ENCODE results near the gene CLDN15.
"Not testable (repeated sequence)": the region's sequence is repeated elsewhere in the genome, so short reads cannot be mapped to it uniquely, and the experiment has no call there.

Gene CLDN15, protein sequence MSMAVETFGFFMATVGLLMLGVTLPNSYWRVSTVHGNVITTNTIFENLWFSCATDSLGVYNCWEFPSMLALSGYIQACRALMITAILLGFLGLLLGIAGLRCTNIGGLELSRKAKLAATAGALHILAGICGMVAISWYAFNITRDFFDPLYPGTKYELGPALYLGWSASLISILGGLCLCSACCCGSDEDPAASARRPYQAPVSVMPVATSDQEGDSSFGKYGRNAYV

DNA sequence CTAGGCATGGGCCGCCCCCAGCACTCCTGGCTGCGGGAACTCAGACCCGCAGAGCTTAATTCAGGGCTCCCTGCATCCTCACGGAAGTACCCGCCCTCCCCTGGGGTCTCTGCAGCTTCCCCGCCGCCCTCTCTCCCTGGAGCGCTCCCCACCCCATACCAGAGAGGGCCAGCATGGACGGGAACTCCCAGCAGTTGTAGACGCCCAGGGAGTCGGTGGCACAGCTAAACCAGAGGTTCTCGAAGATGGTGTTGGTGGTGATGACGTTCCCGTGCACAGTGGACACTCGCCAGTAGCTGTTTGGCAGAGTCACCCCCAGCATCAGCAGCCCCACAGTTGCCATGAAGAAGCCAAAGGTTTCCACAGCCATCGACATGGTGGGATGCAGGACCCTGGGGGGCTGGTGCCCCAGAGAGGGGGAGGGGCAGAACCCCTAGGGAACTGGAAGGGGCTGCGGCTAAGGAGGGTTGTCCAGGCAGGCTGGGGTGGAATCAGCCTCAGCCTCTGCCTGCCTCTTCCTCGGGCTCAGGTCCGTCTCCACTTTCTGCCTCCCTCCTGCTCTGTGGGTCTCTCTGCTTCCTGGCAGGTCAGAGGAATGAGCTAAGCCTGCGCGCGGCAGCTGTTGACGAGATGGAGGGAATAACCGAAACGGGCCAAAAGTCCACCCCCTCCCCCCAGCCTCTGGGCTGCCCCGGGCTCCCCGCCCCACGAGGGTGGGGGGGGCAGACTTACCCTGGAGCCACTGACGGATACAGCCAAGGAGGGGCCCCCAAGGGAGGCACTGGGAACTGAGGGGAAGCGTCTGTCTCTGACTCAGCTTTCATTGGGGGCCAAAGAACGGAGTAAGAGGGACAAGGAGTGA, at the start of gene CLDN15:
Gene CLDN15, minus strand, starts transcription at position 597 of the 862 bp plus-strand sequence. Its CDS starts 221 bp downstream, at position 376.
- no peak for TF ChIP-seq ZNF274 (IDR thresholded peaks at IDR 0.05; ENCODE audit: low read depth, low read length)

DNA sequence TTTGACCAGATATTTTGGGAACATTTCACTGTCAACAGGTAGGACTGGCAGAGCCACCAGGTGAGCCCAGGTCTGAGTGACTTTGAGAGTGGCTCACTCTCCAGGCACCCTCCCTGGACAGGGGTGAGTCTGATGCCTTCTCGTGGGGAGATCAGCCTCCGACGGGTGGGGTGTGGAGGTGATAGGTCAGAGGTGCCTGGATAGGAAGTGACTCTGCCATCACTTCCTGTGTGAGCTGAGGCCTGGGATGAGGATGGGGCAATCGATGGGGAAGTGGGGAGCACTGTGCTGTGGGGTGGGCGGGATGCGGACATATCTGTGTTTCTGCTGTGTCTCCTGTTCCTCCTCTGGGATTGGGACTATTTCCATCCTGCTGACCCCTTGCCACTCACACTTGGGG, 49.4 kb upstream of the CLDN15 start:
- no peak for TF ChIP-seq ZNF274 (IDR thresholded peaks at IDR 0.05; ENCODE audit: low read depth, low read length)
- H3K4me3 ChIP-seq (ENCODE audit: low read length), result no peak overlapping the region

More for the DNA sequence above, at the start of gene CLDN15:
- no peak within 1 kb of the TSS for H3K4me3 ChIP-seq (ENCODE audit: low read length)

DNA sequence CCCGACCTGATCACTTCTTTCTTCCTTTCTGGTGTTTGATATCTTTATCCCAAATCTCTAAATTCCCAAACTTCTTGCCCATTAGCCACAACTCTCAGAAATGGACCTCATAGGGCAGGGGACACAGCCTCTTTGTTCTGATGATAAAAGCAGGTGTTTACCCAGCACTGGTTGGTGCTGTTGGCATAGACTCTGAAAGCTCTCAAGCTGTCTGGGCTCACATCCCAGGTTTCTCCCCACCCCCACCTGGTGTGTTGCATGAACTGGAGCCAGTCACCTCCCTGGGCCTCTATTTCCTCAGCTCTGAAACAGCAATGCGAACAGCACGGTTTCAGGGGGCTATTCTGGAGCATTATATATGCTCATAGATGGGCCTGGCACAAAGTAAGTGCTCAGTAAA, 48.3 kb upstream of the CLDN15 start:
- not testable (repeated sequence) for H3K4me3 ChIP-seq (ENCODE audit: low read length)

DNA sequence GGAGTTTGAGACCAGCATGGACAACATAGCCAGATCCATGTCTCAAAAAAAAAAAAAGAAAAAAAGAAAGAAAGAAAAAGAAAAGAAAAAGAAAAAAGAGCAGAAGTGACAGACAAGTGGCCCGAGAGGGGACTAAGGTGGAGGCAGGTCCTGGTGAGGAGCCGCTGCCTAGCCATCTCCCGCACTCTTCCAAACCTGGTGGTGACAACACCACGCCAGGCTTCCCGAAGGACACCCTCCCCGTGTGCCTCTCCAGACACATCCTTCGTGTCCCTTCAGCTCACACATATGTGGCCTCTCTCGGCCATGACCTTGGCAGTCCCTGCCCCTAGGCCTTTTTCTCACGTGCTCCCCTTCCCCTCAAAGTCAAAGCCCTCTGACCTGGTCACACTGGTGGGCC, 47.6 kb upstream of the CLDN15 start:
- no peak for TF ChIP-seq ZNF274 (IDR thresholded peaks at IDR 0.05; ENCODE audit: low read depth, low read length)
- H3K4me3 ChIP-seq (ENCODE audit: low read length), result no peak overlapping the region

DNA sequence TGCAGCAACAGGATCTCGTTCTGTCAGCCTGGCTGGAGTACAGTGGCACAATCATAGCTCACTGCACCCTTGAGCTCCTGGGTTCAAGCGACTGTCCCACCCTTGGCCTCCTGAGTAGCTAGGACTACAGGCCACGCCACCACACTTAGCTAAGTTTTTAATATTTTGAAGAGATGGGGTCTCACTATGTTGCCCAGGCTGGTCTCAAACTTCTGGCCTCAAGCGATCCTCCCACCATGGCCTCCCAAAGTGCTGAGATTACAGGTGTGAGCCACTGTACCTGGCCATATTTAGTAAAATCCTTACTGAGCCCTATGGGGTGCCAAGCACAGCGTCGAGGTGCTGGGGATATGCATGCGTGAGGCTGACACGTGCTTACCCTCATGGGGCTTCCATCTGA, 43.3 kb upstream of the CLDN15 start:
- not testable (repeated sequence) for H3K4me3 ChIP-seq (ENCODE audit: low read length)

DNA sequence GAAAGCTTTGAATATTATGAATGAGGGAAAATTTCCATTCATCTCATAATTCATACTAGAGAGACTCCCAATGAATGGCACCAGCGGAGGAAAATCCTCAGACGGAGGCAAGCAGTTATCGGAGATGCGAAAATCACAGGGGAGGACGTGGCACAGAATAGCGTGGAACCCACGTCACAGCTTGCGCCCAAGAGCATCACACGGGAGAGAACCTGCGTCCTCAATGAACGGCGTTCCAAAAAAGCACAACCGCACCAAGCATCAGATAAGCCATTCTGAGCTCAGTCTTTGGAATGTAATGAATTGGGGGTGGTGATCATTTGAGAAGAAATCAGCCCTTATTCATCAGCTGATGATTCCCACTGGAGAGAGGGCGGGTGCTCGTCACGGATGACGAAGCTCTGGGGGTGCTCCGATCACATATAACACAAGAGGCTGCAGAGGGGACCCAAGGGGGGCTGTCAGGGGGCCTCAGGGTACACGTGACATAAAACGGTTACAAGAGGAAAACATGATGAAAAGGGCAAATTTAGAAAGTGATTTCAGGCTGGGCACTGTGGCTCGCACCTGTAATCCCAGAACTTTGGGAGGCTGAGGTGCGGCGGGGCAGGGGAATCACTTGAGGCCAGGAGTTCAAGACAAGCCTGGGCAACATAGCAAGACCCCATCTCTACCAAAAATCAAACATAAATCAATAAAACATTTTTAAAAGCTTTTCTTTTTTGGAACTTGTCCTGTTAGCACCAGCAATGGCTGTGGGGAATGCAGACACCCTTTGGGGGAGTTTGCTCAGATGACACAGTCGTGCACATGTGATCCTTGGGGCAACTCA, 41.1 kb upstream of the CLDN15 start:
- TF ChIP-seq ZNF274 (IDR thresholded peaks at IDR 0.05; ENCODE audit: low read depth, low read length), result no peak
- no peak overlapping the region for H3K4me3 ChIP-seq (ENCODE audit: low read length)

DNA sequence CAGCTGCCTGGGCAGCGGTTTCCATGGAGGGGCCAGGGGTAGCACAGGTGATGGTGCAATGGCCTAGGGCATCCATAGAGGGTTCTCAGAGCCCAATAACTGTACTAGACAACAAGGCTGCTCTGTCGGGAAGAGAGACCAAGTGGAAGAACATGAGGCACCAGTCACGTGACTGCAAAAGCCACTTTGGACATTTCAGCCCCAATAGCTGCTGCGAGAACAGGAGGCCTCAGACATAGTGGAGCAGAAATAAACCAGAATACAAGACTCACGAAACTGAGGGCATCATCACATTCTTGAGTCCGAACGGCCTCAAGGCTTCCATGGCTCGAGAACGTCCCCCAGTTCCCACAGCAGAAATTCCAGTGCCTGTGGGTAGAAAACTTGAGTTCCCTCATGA, 39.6 kb upstream of the CLDN15 start:
- TF ChIP-seq ZNF274 (IDR thresholded peaks at IDR 0.05; ENCODE audit: low read depth, low read length), result no peak
- H3K4me3 ChIP-seq (ENCODE audit: low read length), result no peak overlapping the region

DNA sequence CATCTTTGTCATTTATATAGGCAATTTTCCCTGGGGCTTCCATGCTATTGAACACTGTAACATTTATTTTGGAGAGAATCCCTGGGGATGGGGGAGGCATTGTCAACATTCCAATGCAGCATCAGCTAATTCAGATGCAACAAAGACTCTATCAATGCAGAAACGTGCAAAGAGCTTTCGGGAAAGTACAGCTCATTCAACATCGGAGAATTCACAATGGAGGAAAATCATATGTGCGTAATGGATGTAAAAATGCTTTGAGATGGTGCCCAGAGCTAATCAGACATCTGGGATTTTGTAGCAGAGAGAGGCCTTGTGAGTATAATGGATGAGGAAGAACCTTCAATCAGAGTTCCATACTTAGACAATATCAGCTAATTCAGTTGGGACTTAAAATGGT, 35.6 kb upstream of the CLDN15 start:
- H3K4me3 ChIP-seq (ENCODE audit: low read length), result no peak overlapping the region
- TF ChIP-seq ZNF274 (IDR thresholded peaks at IDR 0.05; ENCODE audit: low read depth, low read length), result no peak

DNA sequence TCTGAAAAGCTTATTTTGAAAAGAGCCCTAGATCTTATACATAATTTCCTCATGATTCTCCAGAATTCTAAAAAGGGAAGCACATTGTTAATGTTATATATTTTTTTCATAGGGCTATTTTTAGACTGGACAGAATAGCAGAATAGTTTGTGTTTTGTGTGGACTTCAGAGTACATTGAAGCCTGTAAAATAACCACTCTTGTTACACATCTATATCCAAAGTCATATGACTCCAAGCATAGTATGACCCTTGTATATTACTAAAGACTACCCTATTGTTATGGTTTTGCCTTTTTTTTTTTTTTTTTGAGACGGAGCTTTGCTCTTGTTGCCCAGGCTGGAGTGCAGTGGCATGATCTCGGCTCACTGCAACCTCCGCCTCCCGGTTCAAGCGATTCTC, 33.4 kb upstream of the CLDN15 start:
- H3K4me3 ChIP-seq (ENCODE audit: low read length), result no peak overlapping the region
- TF ChIP-seq ZNF274 (IDR thresholded peaks at IDR 0.05; ENCODE audit: low read depth, low read length), result no peak

DNA sequence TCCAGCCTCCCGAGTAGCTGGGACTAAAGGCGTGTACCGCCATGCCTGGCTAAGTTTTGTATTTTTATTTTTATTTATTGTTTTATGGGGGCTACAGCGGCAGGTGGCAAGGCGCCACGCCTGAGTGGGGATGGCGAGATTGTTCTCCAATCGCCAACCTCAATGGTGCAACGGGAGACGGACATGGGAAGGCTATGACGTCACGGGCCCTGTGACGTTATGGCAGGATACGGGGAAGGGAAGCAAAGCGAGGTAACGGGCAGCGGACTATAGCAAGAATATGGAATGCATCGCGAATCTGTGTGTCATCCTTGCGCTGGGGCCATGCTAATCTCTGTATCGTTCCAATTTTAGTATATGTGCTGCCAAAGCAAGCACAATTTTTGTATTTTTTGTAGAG, 32.1 kb upstream of the CLDN15 start:
- H3K4me3 ChIP-seq (ENCODE audit: low read length), result no peak overlapping the region
- TF ChIP-seq ZNF274 (IDR thresholded peaks at IDR 0.05; ENCODE audit: low read depth, low read length), result no peak

DNA sequence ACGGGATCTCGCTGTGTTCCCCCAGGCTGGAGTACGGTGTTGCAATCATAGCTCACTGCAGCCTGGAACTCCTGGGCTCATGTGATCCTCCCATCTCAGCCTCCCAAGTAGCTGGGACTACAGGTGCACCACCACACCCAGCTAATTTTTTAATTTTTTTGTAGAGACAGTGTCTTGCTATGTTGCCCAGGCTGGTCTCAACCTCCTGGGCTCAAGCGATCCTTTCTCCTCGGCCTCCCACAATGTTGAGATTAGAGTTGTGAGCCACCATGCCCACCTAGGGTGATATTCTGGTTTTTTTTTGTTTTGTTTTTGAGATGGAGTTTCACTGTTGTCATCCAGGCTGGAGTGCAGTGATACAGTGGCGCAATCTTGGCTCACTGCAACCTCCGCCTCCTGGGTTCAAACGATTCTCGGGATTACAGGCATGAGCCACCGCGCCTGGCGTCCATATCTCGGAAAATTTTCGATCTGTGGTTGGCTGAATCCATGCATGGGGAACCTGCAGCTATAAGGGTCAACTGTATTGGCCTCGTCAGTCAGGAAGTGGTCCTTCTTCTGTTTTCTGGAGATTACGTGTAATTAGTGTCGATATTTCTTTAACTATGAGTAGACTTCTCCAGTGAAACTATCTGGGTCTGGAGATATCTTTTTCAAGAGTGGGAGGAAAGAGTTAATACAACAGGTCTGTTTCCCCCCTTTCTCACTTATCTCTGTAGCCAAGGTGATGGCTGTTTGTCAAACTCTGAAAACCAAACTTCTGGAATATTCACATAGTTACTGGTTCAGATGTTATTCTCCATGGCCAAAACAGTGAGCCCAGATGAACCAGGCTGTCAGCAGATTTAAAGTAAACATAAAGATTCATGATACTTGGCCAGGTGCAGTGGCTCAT, 28.3 kb upstream of the CLDN15 start:
- no peak overlapping the region for H3K4me3 ChIP-seq (ENCODE audit: low read length)
- TF ChIP-seq ZNF274 (IDR thresholded peaks at IDR 0.05; ENCODE audit: low read depth, low read length), result no peak

DNA sequence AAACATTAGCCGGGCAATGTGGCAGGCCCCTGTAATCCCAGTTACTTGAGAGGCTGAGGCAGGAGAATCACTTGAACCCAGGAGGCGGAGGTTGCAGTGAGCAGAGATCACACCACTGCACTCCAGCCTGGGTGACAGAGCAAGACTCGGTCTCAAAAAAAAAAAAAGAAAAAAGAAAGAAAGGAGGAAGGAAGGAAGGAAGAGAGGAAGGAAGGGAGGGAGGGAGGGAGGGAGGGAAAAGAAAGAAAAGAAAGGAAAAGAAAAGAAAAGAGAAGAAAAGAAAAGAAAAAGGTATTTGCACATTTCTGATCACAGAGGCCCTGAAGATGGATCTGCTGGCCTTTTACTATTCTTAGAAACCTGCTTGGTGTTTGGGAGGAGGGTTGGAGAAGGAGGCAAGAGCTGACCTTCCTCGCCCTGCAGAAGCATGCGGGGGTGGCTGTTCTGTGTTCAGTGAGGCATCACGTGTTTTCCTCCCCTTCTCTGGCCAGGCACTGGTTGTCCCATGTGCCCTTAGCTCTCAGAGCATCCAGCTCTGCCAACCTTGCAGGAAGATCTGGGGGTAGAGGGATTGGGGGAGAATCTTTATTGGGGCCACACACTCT, 26.6 kb upstream of the CLDN15 start:
- not testable (repeated sequence) for H3K4me3 ChIP-seq (ENCODE audit: low read length)

DNA sequence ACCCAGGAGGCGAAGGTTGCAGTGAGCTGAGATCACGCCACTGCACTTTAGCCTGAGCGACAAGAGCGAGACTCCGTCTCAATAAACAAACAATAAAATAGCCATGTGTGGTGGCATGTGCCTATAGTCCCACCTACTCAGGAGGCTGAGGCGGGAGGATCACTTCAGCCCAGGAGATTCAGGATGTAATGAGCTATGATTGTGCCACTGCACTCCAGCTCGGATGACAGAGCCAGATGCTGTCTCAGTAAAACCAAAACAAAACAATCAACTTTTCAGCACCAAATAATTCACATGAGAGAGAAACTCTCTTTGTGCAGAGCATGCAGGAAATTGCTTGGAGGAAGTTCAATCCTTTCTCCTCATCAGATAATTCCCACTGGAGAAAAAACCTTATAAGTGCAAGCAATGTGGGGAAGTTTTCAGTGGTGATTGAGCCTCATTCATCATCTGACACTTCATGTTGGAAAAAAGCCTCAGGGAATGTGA, 20.7 kb upstream of the CLDN15 start:
- TF ChIP-seq ZNF274 (IDR thresholded peaks at IDR 0.05; ENCODE audit: low read depth, low read length), result no peak
- H3K4me3 ChIP-seq (ENCODE audit: low read length), result no peak overlapping the region
